SK-N-SH (cell line): ENCODE measurements around the gene JOSD2. TPM values are rescaled to one million over a fixed set of nuclear protein-coding genes. Genes with fewer than 3 reads are reported as not detected.

ENCODE experiments used
- CTCF ChIA-PET: fragments of 300-600, 350-600 bp; formaldehyde crosslinking; extraction: SDS; loops from one replicate; lab custom pipeline; 2021; lab: Yijun Ruan, JAX
- POLR2A ChIA-PET: fragments of 350-600 bp; sonication (Branson Sonifier 250); formaldehyde crosslinking; extraction: SDS; loops from one replicate; lab custom pipeline; 2020; ENCODE audit warnings: antibody characterized with exemption, inconsistent platforms; lab: Yijun Ruan, JAX
- DNase-seq: peaks from one replicate; pipeline ENCODE4 v3.0.0; 2012
- H2AFZ ChIP-seq: fragments of 200-600 bp; sonication (generic); 2 replicates; pipeline ENCODE4 v1.8.1; 2016; ENCODE audit warnings: antibody characterized with exemption, mild to moderate bottlenecking, low read depth
- H3F3A ChIP-seq: fragments of 200-600 bp; sonication (generic); replicated peaks from 2 replicates; pipeline ENCODE3; 2016; ENCODE audit warnings: antibody characterized with exemption, mild to moderate bottlenecking; ENCODE audit not compliant: insufficient read depth
- H3K27ac ChIP-seq, 2 experiments: fragments of 200-500 bp in 1 of 2; fragments of 200-600 bp in 1 of 2; sonication (Bioruptor generic) in 1 of 2; sonication (generic), shearing (Covaris generic) in 1 of 2; 2 replicates each; pipeline versions ENCODE4 v1.5.1 to v1.6.1; 2014 to 2016; ENCODE audit warnings: low read depth in 2 of 2, inconsistent platforms in 1 of 2, low read length in 1 of 2, mild to moderate bottlenecking in 1 of 2, mixed read lengths in 1 of 2
- H3K27me3 ChIP-seq: fragments of 200-600 bp; sonication (generic), shearing (Covaris generic); 2 replicates; pipeline ENCODE4 v1.6.1; 2016; ENCODE audit warnings: mixed run types; ENCODE audit not compliant: insufficient read depth
- H3K36me3 ChIP-seq, 2 experiments: fragments of 200-500 bp in 1 of 2; fragments of 200-600 bp in 1 of 2; sonication (Bioruptor generic) in 1 of 2; sonication (generic) in 1 of 2; replicated peaks in 1 of 2; 2 replicates each; pipeline versions ENCODE3 to v1.5.1; 2014 to 2016; ENCODE audit warnings: low read length in 1 of 2, mild to moderate bottlenecking in 1 of 2; ENCODE audit not compliant: insufficient read depth in 2 of 2, control insufficient read depth in 1 of 2
- H3K4me1 ChIP-seq, 2 experiments: fragments of 200-500 bp in 1 of 2; fragments of 200-600 bp in 1 of 2; sonication (Bioruptor generic) in 1 of 2; sonication (generic), shearing (Covaris generic) in 1 of 2; 2 replicates each; pipeline versions ENCODE4 v1.5.1 to v1.6.1; 2014 to 2016; ENCODE audit warnings: low read depth in 1 of 2, low read length in 1 of 2, mixed run types in 1 of 2; ENCODE audit not compliant: insufficient read depth in 2 of 2, control insufficient read depth in 1 of 2
- H3K4me2 ChIP-seq: fragments of 200-600 bp; sonication (generic), shearing (Covaris generic); 2 replicates; pipeline ENCODE4 v1.6.1; 2017; ENCODE audit warnings: mixed run types
- H3K4me3 ChIP-seq, 2 experiments: fragments of 200-500 bp in 1 of 2; fragments of 200-600 bp in 1 of 2; sonication (Bioruptor generic) in 1 of 2; sonication (generic), shearing (Covaris generic) in 1 of 2; 2 replicates each; pipeline versions ENCODE4 v1.5.1 to v1.8.1; 2014 to 2016; ENCODE audit warnings: low read depth in 2 of 2, inconsistent platforms in 1 of 2, low read length in 1 of 2, mild to moderate bottlenecking in 1 of 2, mixed read lengths in 1 of 2, moderate library complexity in 1 of 2
- H3K79me2 ChIP-seq: fragments of 200-600 bp; sonication (generic); 2 replicates; pipeline ENCODE4 v1.8.1; 2017; ENCODE audit warnings: mild to moderate bottlenecking; ENCODE audit not compliant: insufficient read depth
- H3K9ac ChIP-seq: fragments of 200-600 bp; sonication (generic); 2 replicates; pipeline ENCODE4 v1.6.1; 2017; ENCODE audit warnings: mixed run types
- H3K9me2 ChIP-seq: fragments of 200-600 bp; sonication (generic); 2 replicates; pipeline ENCODE4 v1.6.1; 2017; ENCODE audit warnings: mixed run types
- H3K9me3 ChIP-seq: fragments of 200-600 bp; sonication (generic); 2 replicates; pipeline ENCODE4 v1.6.1; 2017; ENCODE audit warnings: mixed run types, mild to moderate bottlenecking, moderate library complexity
- H4K20me1 ChIP-seq: fragments of 200-600 bp; sonication (generic); 2 replicates; pipeline ENCODE4 v1.6.1; 2017; ENCODE audit warnings: mild to moderate bottlenecking, mixed run types; ENCODE audit not compliant: insufficient read depth
- CHD2 ChIP-seq: fragments of 150-350 bp; IDR thresholded peaks from 2 replicates; pipeline ENCODE4 v1.6.1; 2018; ENCODE audit warnings: low read length; ENCODE audit not compliant: partially characterized antibody
- MXI1 ChIP-seq: IDR thresholded peaks from 2 replicates; pipeline ENCODE4 v1.6.1; 2012; ENCODE audit warnings: mild to moderate bottlenecking, low read depth, low read length, improper control_type of control experiment
- RCOR1 ChIP-seq: fragments of 150-350 bp; IDR thresholded peaks from 2 replicates; pipeline ENCODE4 v1.6.1; 2017; ENCODE audit warnings: antibody characterized with exemption, low read length
- RFX5 ChIP-seq: IDR thresholded peaks from 2 replicates; pipeline ENCODE4 v1.6.1; 2012; ENCODE audit warnings: mild to moderate bottlenecking, improper control_type of control experiment, low read length
- TEAD4 ChIP-seq: IDR thresholded peaks from 2 replicates; pipeline ENCODE4 v1.4.0; 2012; ENCODE audit warnings: mild to moderate bottlenecking, borderline replicate concordance; ENCODE audit not compliant: insufficient read depth
- YY1 ChIP-seq: IDR thresholded peaks from 2 replicates; pipeline ENCODE4 v1.4.0; 2012; ENCODE audit warnings: low read depth, mild to moderate bottlenecking
- WGBS: methylation state at CpG from one replicate; pipeline ENCODE4 v1.1.6; 2017; ENCODE audit warnings: low lambda C conversion rate; 5-methylcytosine and 5-hydroxymethylcytosine counted together
- polyA plus RNA-seq, 3 experiments: library from polyadenylated mRNA; depleted of rRNA; stranded (reverse); fragments of >200 nt; gene quantifications; 2 replicates each; pipeline ENCODE4 v1.2.3, GENCODE V29; 2012
- TF ChIP-seq, protein P1 (sequence below): fragments of 200-600 bp; sonication (generic); IDR thresholded peaks from 2 replicates; pipeline ENCODE4 v1.6.1; 2017; ENCODE audit warnings: antibody characterized with exemption, mild to moderate bottlenecking, moderate library complexity
- TF ChIP-seq, protein P2 (sequence below): IDR thresholded peaks from 2 replicates; pipeline ENCODE4 v1.4.0; 2012; ENCODE audit warnings: low read depth, borderline replicate concordance
- TF ChIP-seq, protein P3 (sequence below): fragments of 150-350 bp; IDR thresholded peaks from 2 replicates; pipeline ENCODE4 v1.6.1; 2017; ENCODE audit warnings: antibody characterized with exemption, low read length, low read depth, borderline replicate concordance

JOSD2 gene
- polyA plus RNA-seq, 1 of the 3 experiments (the other 2 are of a cell fraction): 81.2 TPM

DNA sequence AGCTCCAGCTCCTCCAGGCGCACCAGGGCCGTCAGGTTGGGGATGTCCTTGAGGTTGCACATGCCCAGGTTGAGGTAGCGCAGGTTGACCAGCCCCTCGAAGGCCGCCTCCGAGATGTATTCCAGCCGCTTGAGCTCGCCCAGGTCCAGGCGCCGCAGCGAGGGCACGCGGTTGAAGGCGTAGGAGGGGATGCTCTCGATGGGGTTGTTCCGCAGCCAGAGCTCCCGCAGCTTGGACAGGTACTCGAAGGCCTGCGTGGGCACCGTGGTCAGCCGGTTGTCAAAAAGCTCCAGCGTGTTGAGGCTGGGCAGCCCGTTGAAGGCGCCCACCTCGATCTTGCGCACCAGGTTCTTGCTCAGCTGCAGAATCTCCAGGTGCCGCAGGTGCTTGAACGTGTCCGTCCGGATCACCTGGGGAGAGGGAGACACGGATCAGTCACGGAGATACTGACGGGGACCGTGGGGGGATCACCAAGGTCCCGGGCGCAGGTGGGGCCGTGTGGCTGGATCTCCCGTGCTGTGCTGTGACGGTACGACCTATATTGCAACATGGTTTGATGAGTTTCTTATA is 8.1 kb upstream of the JOSD2 start:
- POLR2A ChIA-PET: no interaction called here
- Histone ChIP-seq H3K36me3 (no peaks in the 10 kb centered on the region), H3K4me3 (no peak overlapping the region), H3K4me1 (peaks cover 0 to 14% of the 10 kb centered on the region in 2 experiments; a peak in 1 of 4 replicates), H3K27me3 (no peaks in the 10 kb centered on the region), H3K9ac (no peak overlapping the region), H3K9me2 (no peaks in the 10 kb centered on the region), H3K79me2 (no peaks in the 10 kb centered on the region), H4K20me1 (no peaks in the 10 kb centered on the region), H3K27ac (no peak overlapping the region), H3F3A (no peaks in the 10 kb centered on the region), H2AFZ (no peak overlapping the region), H3K9me3 (no peaks in the 10 kb centered on the region), H3K4me2 (no peak overlapping the region)
- TF ChIP-seq RFX5 (no peak), TEAD4 (no peak), CHD2 (no peak), MXI1 (no peak), RCOR1 (no peak), YY1 (no peak)
- TF ChIP-seq, protein P1, sequence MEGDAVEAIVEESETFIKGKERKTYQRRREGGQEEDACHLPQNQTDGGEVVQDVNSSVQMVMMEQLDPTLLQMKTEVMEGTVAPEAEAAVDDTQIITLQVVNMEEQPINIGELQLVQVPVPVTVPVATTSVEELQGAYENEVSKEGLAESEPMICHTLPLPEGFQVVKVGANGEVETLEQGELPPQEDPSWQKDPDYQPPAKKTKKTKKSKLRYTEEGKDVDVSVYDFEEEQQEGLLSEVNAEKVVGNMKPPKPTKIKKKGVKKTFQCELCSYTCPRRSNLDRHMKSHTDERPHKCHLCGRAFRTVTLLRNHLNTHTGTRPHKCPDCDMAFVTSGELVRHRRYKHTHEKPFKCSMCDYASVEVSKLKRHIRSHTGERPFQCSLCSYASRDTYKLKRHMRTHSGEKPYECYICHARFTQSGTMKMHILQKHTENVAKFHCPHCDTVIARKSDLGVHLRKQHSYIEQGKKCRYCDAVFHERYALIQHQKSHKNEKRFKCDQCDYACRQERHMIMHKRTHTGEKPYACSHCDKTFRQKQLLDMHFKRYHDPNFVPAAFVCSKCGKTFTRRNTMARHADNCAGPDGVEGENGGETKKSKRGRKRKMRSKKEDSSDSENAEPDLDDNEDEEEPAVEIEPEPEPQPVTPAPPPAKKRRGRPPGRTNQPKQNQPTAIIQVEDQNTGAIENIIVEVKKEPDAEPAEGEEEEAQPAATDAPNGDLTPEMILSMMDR: no peak
- TF ChIP-seq, protein P2, sequence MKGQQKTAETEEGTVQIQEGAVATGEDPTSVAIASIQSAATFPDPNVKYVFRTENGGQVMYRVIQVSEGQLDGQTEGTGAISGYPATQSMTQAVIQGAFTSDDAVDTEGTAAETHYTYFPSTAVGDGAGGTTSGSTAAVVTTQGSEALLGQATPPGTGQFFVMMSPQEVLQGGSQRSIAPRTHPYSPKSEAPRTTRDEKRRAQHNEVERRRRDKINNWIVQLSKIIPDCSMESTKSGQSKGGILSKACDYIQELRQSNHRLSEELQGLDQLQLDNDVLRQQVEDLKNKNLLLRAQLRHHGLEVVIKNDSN: no peak
- 97% methylated on average over 25 of the region's 40 CpGs for WGBS
- no peak for DNase-seq
- CTCF ChIA-PET: interaction anchor here (0.9 to 1.7 kb wide), 5 partner anchors 9 to 38 kb away, joined by 3 to 11 read pairs (median 4); no protein-coding TSS in a partner anchor

DNA sequence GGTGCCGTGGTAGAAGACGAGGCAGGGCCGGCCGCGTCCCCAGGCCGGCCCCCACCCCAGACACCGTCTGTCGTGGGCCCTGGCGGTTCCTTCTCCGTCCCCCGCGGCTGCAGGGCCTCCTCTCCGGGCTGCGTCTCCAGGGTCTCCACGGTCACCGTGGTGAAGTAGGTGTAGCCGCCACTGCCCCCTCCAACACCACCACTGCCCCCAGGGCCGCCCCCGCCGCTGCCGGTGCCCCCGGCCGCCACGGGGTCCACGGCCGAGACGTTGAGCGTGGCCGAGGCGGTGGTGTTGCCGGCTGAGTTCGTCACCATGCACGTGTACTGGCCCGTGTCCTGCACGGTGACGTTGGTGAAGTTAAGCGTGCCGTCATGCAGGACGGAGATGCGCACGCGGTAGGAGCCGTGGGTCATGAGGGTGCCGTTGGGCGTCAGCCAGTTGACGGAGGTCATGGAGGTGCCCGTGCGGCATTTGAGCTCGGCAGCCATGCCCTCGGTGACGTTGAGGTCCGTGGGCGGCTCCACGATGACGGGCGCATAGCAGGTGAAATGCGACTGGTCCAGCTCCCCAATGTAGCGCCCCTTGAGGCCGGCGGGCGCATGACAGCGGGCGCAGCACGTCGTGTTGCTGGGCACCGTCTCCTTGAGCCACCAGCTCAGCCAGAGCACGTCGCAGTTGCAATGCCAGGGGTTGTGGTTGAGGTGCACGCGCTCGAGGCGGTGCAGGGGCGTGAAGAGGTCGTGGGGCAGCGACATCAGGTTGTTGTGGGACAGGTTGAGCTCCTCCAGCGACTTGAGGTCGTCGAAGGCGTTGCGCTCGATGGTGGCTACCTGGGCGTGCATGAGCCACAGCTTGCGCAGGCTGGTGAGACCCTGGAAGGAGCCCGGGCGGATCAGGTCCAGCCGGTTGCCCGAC is 7.4 kb upstream of the JOSD2 start:
- H3K4me2 ChIP-seq: no peak overlapping the region
- no peaks in the 10 kb centered on the region for H3K27me3 ChIP-seq
- H3K36me3 ChIP-seq: no peaks in the 10 kb centered on the region
- TF ChIP-seq, protein P3, sequence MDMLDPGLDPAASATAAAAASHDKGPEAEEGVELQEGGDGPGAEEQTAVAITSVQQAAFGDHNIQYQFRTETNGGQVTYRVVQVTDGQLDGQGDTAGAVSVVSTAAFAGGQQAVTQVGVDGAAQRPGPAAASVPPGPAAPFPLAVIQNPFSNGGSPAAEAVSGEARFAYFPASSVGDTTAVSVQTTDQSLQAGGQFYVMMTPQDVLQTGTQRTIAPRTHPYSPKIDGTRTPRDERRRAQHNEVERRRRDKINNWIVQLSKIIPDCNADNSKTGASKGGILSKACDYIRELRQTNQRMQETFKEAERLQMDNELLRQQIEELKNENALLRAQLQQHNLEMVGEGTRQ: no peak
- TF ChIP-seq, protein P1: peak; percentile 27; the same call in 1 of the 2 replicates
- H3K4me1 ChIP-seq: peaks cover 0 to 20% of the 10 kb centered on the region in 2 experiments; a peak in 1 of 4 replicates
- no peak overlapping the region for H2AFZ ChIP-seq
- H3K79me2 ChIP-seq: no peaks in the 10 kb centered on the region
- ChIA-PET POLR2A (no interaction called here), CTCF (interaction anchor here (0.9 to 1.7 kb wide), 5 partner anchors 10 to 38 kb away, joined by 3 to 11 read pairs (median 4); no protein-coding TSS in a partner anchor)
- H3K27ac ChIP-seq: no peak overlapping the region
- H3K9me2 ChIP-seq: no peaks in the 10 kb centered on the region
- DNase-seq: no peak
- WGBS: 95% methylated on average over 71 of the region's 87 CpGs
- H3K4me3 ChIP-seq: no peak overlapping the region
- no peaks in the 10 kb centered on the region for H4K20me1 ChIP-seq
- no peak overlapping the region for H3K9ac ChIP-seq
- H3K9me3 ChIP-seq: no peaks in the 10 kb centered on the region
- no peaks in the 10 kb centered on the region for H3F3A ChIP-seq
